A673 (cell line): ENCODE measurements around the gene TLE4. TPM values are rescaled to one million over a fixed set of nuclear protein-coding genes. Genes with fewer than 3 reads are reported as not detected.

Experiments used
- BruUV-seq: library from RNA; stranded (reverse); fragments of 400-500 nt; replicated peaks from 2 replicates; lab custom pipeline; 2021; lab: Mats Ljungman, UMichigan
- CTCF ChIA-PET: fragments of 300-600 bp; sonication (Branson Sonifier 250); formaldehyde crosslinking; loops from one replicate; lab custom pipeline; 2022; ENCODE audit warnings: antibody characterized with exemption; lab: Charles Lee
- POLR2A ChIA-PET: fragments of 300-600 bp; sonication (Branson Sonifier 250); formaldehyde crosslinking; loops from one replicate; lab custom pipeline; 2022; ENCODE audit warnings: antibody characterized with exemption; ENCODE audit not compliant: low non-redundant PET; lab: Charles Lee
- DNase-seq: peaks from one replicate; pipeline ENCODE4 v3.0.0-alpha.2; 2015; ENCODE audit warnings: low spot score
- H3K27ac ChIP-seq: fragments of 200-600 bp; sonication (generic); 2 replicates; pipeline ENCODE4 v1.5.1; 2016; ENCODE audit warnings: mixed run types, low read depth, mild to moderate bottlenecking, mixed read lengths, antibody characterized with exemption, low read length; ENCODE audit not compliant: poor library complexity, severe bottlenecking
- H3K27me3 ChIP-seq: fragments of 200-600 bp; sonication (generic); replicated peaks from 2 replicates; pipeline ENCODE4 v1.6.1; 2017; ENCODE audit warnings: mixed run types, low read depth, mild to moderate bottlenecking, mixed read lengths, antibody characterized with exemption, low read length; ENCODE audit not compliant: insufficient read depth, poor library complexity
- H3K36me3 ChIP-seq: fragments of 200-600 bp; sonication (generic); 2 replicates; pipeline ENCODE4 v1.6.1; 2016; ENCODE audit warnings: mixed run types, mild to moderate bottlenecking, mixed read lengths, antibody characterized with exemption, low read length; ENCODE audit not compliant: insufficient read depth, poor library complexity, severe bottlenecking
- H3K4me1 ChIP-seq: fragments of 200-600 bp; sonication (generic); 2 replicates; pipeline ENCODE4 v1.6.1; 2017; ENCODE audit warnings: mixed run types, mild to moderate bottlenecking, mixed read lengths, antibody characterized with exemption, low read length; ENCODE audit not compliant: insufficient read depth, poor library complexity, severe bottlenecking
- H3K4me3 ChIP-seq: fragments of 200-600 bp; sonication (generic); 2 replicates; pipeline ENCODE4 v1.5.1; 2016; ENCODE audit warnings: low read depth, mixed run types, mild to moderate bottlenecking, mixed read lengths, low read length; ENCODE audit not compliant: poor library complexity, severe bottlenecking
- H3K9me3 ChIP-seq: fragments of 200-600 bp; sonication (generic); 2 replicates; pipeline ENCODE4 v1.6.1; 2016; ENCODE audit warnings: mixed run types, low read depth, mild to moderate bottlenecking, mixed read lengths, antibody characterized with exemption, low read length; ENCODE audit not compliant: poor library complexity, severe bottlenecking
- EZH2 ChIP-seq: fragments of 200-600 bp; sonication (generic); IDR thresholded peaks from 2 replicates; pipeline ENCODE4 v1.6.1; 2017; ENCODE audit warnings: borderline replicate concordance, low read depth, mild to moderate bottlenecking, mixed read lengths, antibody characterized with exemption, low read length; ENCODE audit not compliant: poor library complexity, severe bottlenecking
- intact Hi-C: fragments of 100-400 bp; cut with micrococcal nuclease; formaldehyde crosslinking; loops from one replicate; pipeline ENCODE4 v1.10.0; 2022; ENCODE audit not compliant: unreplicated experiment
- total RNA-seq: library from RNA; stranded (reverse); gene quantifications from 2 replicates; pipeline ENCODE4 v1.2.3, GENCODE V29; 2021
- TF ChIP-seq, protein P1 (sequence below): fragments of 300-800, 200-600 bp; sonication (generic); conservative IDR thresholded peaks from 2 replicates; pipeline ENCODE4 v1.5.1; 2017; ENCODE audit warnings: low read depth, mild to moderate bottlenecking, antibody characterized with exemption, low read length, moderate library complexity, mixed read lengths

Gene TLE4
- total RNA-seq, 1 experiment from 2014 or later: 21.3 TPM

DNA sequence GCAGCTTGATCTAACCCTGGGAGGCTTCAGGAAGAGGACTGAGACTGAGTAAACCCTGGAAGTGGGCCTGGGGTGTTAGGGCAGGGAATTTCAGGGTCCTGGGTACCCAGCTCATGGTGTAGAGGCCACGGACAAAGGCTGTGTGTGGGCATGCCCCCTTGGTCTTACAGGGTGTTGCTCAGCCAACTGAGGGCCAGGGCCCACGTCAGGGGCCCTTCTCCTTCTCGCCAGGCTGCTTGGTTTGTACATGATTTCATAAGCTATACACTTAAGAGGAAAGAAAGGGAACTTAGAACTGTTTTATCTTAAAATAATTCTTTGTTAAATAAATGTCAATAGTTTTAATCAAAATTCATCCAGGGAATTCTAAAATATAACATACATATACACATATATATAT lies 95.4 kb downstream of the TLE4 start:
- intact Hi-C loops: loop anchor here (10.0 kb wide), 1 partner anchor 192 kb away; no protein-coding TSS in a partner anchor
- H3K4me3 ChIP-seq: no peak overlapping the region
- peaks cover 31% of the 10 kb centered on the region for H3K4me1 ChIP-seq
- BruUV-seq: no TSS peak
- TF ChIP-seq, protein P1, sequence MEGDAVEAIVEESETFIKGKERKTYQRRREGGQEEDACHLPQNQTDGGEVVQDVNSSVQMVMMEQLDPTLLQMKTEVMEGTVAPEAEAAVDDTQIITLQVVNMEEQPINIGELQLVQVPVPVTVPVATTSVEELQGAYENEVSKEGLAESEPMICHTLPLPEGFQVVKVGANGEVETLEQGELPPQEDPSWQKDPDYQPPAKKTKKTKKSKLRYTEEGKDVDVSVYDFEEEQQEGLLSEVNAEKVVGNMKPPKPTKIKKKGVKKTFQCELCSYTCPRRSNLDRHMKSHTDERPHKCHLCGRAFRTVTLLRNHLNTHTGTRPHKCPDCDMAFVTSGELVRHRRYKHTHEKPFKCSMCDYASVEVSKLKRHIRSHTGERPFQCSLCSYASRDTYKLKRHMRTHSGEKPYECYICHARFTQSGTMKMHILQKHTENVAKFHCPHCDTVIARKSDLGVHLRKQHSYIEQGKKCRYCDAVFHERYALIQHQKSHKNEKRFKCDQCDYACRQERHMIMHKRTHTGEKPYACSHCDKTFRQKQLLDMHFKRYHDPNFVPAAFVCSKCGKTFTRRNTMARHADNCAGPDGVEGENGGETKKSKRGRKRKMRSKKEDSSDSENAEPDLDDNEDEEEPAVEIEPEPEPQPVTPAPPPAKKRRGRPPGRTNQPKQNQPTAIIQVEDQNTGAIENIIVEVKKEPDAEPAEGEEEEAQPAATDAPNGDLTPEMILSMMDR: no peak
- TF ChIP-seq EZH2: no peak
- CTCF ChIA-PET: no interaction called here
- H3K27ac ChIP-seq: no peak overlapping the region
- no peaks in the 10 kb centered on the region for H3K27me3 ChIP-seq
- H3K9me3 ChIP-seq: no peaks in the 10 kb centered on the region
- no peaks in the 10 kb centered on the region for H3K36me3 ChIP-seq
- no peak for DNase-seq
- POLR2A ChIA-PET: interaction anchor here (0.6 kb wide), 1 partner anchor 96 kb away, joined by 3 read pairs; the partner anchor contains the start of gene TLE4

DNA sequence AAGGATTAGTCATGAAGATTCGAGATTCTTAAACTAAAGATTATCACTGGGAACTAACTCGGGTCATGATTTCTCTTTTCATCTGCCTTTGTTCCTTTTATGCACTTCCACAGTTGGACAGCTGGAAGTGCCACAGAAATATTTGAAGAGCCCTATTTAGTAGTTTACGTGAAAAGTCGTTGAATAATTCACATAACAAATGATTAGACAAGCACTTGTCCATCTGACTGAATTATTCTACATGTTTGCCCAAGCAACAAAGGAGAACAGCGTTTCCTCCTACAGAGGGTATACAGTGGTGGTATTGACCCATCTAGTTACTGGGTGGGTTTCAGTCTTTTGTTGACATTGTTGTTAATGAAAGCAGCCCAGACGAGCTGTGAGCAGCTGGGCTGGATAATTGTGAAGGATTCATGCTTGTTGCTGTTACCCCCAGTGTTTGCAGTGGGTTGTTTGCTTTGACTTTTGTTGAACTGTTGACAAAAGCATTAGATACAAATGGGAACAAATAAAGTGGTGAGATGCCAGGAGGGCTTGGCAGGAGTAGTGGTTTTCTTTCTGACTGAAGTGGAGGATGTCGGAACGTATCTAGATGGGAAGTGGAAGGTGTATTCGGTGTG lies 96.2 kb downstream of the TLE4 start:
- no peaks in the 10 kb centered on the region for H3K36me3 ChIP-seq
- H3K4me3 ChIP-seq: no peak overlapping the region
- BruUV-seq: no TSS peak
- H3K4me1 ChIP-seq: peaks cover 25% of the 10 kb centered on the region
- ChIA-PET POLR2A (no interaction called here), CTCF (no interaction called here)
- intact Hi-C loops: loop anchor here (10.0 kb wide), 1 partner anchor 193 kb away; no protein-coding TSS in a partner anchor
- DNase-seq: no peak
- no peak overlapping the region for H3K27ac ChIP-seq
- TF ChIP-seq, protein P1: no peak
- TF ChIP-seq EZH2: no peak
- no peaks in the 10 kb centered on the region for H3K9me3 ChIP-seq
- no peaks in the 10 kb centered on the region for H3K27me3 ChIP-seq

DNA sequence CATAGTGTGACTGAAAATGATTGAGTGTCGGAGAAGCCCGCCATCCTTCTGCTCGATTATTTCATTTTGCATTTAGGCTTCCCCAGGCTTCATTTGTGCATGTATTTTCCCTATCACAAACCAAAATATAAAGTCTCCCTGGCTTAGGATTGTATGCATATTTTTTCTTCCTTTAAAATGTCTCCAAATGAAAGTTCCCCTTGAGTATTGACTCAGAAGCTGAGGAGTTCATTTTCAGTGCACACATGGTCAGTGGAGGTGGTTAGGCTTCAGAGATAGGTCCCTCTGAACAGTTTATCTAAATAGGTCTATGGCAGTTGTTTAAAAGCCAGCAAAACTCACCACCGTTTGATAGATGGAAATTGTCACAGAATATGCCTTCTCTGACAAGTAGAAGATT lies 97.2 kb downstream of the TLE4 start:
- POLR2A ChIA-PET: no interaction called here
- Histone ChIP-seq H3K4me3 (no peak overlapping the region), H3K4me1 (peaks cover 16% of the 10 kb centered on the region), H3K27me3 (no peaks in the 10 kb centered on the region), H3K36me3 (no peaks in the 10 kb centered on the region), H3K9me3 (no peaks in the 10 kb centered on the region), H3K27ac (no peak overlapping the region)
- CTCF ChIA-PET: no interaction called here
- BruUV-seq: no TSS peak
- no peak for TF ChIP-seq EZH2
- TF ChIP-seq, protein P1: no peak
- DNase-seq: no peak
- intact Hi-C loops: loop anchor here (10.0 kb wide), 1 partner anchor 194 kb away; no protein-coding TSS in a partner anchor
